Fibroblast of skin of right biceps (primary cell): ENCODE results near the gene CHAF1A.

ENCODE experiments used
- DNase-seq: peaks from one replicate; pipeline ENCODE4 v3.0.0-alpha.2; 2013

The CHAF1A gene

DNA sequence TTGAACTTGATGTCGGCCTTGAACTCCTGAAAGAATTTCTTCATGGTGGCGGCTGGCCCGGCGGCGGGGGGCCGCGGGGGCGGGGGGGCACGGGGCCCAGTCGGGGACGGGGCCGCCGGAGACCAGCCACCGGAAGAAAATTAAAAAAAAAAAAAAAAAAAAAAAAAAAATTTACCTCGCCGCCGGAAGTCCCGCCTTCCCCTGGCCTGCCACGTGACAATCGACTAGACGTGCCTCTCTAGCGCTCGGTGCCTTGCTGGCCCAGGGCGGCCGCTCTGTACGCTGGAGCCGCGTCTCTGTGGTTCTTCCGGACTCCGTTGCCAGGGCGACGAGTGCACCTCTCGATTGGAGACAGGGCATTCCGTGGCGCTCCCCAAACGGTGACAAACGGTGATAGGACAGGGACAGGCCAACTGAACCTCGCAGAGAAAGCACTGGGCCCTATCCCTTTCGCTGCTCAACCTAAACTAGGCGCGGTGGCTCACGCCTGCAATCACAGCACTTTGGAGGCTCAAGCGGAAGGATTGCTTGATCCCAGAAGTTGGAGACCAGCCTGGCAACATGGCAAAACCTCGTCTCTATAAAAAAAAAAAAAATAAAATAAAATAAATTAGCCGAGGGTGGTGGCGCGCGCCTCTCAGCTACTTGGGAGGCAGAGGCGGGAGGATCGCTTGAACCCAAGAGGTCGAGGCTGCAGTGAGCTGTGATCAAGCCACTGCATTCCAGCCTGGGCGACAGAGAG lies 55.4 kb downstream of the CHAF1A start, which contains the start of gene UBXN6:
UBXN6 (minus strand) TSS at position 141 of the 742 bp plus-strand sequence; CDS start at position 44, 97 bp downstream.
- DNase-seq, result peak; percentile 99

- no peak for DNase-seq
These were observed 62.6 kb downstream of the CHAF1A start for GRCh38 chr19:4464815-4465581.

DNA sequence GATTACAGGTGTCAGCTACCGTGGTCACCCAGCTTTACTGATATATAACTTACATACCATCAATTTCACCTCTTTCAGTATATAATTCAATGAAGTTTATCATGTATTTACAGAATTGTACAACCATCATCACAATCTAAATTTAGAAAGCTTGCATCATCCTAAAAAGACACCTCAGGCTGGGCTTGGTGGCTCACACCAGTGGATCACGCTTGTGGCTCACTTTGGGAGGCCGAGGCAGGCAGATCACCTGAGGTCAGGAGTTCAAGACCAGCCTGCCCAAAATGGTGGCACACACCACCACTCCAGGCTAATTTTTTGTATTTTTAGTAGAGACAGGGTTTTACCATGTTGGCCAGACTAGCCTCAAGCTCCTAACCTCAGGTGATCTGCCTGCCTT lies 65.4 kb downstream of the CHAF1A start:
- no peak for DNase-seq

GRCh38 chr19:4471403-4472173 lies 69.1 kb downstream of the CHAF1A start:
- peak; percentile 100 for DNase-seq

DNA sequence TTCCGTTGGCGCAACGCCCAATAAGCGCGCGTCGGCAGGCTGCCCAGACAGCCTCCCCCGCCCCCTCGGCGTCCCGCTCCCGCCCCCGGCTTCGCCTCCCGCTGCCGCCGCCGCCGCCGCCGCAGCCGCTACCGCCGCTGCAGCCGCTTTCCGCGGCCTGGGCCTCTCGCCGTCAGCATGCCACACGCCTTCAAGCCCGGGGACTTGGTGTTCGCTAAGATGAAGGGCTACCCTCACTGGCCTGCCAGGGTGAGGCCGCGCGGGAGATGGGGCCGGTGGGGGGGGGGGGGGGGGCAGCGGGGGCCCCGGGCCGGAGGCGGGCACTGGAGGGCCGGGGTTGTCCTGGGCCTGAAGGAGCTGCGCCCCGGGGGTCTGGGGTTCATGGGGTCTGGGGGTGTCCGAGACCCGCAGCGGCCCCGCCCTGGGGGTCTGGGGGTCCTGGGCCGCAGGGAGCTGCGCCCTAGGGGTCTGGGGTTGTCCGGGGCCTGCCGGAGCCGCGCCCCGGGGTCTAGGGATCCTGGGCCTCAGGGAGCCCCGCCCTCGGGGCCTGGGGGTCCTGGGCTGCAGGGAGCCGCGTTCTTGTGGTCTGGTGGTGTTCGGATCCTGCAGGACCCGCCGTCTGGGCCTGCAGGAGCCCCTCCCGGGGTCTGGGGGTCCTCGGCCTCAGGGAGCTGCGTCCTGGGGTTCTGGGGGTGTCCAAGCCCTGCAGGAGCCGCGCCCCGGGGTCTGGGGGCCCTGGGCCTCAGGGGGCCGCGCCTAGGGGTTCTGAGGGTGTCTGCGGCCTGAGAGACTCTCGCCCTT lies 69.9 kb downstream of the CHAF1A start, which contains the start of gene HDGFL2:
HDGFL2 (plus strand) TSS at position 124 of the 801 bp plus-strand sequence; CDS start at position 178, 54 bp downstream.
- no peak for DNase-seq

GRCh38 chr19:4473011-4473762 lies 70.7 kb downstream of the CHAF1A start:
- DNase-seq, result no peak

DNA sequence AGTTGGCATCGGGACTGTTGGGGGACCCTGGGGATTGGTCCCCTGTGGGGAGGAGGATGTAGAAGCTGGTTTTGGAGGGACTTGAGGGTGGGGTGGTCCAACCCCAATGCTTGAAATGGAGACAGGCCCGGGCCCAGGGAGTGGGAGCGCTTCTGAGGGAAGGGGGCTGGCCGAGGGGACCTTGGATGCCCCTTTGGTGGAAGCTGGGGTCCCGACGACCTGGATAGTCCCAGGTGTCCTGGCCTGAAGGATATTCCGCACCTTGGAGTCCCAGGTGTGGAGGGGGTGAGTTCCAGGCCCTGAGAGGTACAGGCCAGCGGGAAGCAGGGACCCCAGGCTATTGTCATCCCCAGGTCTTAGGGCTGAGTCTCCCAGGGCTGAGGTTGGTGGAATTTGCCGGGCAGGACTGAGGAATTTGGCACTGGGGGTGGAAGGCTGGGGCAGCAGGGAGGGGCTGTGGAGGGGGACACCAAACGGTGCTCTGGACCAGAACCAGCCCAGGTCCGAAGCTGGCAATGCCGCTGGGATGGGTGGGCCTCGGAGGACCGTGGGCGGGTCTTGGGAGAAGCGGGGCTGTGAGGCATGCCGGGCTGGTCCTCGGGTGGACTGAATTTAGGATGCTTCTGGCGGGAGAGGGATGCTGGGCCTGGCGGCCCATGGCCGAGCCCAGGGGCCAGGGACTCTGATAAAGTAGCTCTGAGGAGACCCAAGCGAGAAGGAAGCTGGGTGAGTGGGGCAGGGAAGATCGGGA lies 71.5 kb downstream of the CHAF1A start:
- no peak for DNase-seq

DNA sequence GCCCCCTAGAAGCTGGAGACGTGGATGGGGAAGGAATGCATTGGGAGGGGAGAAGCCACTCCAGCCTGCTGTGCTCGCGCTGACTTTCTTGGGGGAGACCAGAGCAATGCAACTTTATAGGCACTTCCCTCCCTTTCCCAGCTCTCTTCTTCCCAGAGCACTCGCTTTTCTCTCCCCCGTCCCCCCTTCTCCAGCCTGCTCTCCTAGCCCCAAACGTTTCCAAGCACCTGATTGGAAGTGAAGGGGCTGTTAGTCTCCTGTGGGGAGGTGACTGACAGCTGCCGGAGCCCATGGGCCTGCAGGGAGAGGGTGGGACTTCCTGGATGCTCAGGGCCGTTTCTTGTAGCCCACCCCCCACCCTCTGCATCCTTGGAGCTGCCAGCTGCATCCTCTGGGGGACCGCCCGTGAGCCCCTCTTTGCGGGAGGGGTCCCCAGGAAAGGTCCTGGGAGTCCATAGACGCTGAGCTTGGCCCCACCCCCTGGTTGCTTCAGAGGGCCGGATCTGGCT lies 72.1 kb downstream of the CHAF1A start:
- DNase-seq, result peak; percentile 79

GRCh38 chr19:4477034-4477801 lies 74.8 kb downstream of the CHAF1A start:
- no peak for DNase-seq

DNA sequence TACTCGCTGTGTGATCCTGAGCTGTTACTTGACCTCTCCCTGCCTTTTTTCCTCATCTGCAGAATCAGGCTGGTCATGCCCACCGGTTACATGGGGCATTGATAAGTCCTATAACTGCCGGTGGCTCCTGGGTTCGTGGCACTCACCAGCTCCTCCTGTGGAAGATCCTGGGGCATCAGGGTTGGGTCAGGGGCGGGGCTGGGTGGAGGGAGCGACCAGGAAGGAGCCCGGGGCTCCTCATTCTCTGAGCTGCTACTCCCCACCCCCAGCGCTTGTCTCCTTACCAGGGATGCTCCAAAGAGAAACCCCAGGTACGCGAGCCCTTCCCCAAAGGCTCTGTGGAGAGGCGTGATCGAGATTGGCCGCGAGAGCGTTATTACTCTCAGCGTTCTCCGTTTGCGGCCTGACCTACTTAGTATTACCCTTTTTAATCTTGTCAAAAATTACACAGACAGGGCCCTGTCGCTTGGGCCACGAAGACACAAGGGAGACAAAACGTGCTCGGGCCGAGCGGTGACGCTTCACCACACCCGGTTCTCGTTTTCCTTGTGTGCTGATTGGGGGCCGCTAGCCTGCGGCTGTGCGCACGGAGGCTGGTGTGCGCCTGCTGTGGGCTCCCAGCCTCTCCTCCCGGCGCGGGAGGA lies 80.4 kb downstream of the CHAF1A start:
- DNase-seq, result no peak

GRCh38 chr19:4483385-4483784 lies 80.9 kb downstream of the CHAF1A start:
- no peak for DNase-seq

DNA sequence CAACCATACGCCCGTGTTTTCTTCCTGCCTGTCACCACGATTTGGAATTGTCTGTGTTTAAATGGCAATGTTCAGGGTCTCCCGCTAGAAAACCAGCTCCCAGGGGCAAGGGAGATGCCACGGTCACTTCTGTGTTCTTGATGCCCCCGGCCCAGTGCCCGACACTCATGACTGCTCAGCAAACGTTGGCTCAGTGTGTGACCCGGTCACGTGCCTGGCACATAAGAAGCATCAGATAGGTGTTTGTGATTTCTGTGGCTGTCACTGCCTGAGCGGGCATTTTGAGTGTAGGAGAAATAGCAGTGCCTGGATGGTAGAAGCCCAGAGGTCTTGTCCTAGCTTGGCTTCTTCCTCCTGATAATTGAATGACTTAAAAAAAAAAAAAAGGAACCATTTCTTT lies 85.1 kb downstream of the CHAF1A start:
- no peak for DNase-seq

DNA sequence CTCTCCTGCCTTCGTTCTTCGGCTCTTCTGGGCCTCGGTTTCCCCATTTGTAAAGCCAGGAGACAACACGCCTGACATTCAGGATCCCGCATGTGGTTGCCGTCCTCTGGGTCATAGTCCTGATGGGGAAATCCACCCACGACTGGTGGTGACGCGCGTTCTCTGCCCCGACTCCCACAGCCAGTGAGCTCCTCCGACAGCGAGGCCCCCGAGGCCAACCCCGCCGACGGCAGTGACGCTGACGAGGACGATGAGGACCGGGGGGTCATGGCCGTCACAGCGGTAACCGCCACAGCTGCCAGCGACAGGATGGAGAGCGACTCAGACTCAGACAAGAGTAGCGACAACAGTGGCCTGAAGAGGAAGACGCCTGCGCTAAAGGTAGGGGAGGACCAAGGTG lies 86.1 kb downstream of the CHAF1A start:
- DNase-seq, result no peak

- no peak for DNase-seq
These were observed 89.0 kb downstream of the CHAF1A start for GRCh38 chr19:4491446-4491845.

DNA sequence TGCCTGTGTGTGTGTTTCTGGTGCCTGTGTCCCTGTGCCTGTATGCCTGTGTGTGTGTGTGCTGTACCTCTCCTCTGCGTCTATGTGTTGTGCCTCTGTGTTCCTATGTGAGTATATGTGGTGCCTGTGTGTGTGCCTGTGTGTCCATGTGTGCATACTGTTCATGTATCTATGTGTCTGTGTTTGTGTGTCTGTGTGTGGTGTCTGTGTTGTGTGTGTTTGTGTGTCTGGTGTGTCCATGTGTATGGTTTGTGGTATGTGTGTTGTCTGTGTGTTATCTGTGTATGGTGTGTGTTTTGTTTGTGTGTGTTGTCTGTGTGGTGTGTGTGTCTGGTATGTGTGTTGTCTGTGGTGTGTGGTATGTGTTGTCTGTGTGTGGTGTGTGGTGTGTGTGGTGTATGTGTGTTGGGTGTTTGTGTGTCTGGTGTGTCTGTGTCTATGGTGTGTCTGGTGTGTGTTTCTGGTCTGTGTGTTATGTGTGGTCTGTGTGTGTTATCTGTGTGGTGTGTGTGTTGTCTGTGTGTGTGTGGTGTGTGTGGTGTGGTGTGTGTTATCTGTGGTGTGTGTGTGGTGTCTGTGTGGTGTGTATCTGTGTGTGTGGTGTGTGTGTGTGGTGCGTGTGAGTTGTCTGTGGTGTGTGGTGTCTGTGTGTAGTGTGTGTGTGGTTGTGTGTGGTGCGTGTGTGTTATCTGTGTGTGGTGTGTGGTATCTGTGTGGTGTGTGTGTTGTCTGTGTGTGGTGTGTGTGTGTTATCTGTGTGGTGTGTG lies 90.1 kb downstream of the CHAF1A start:
- DNase-seq, result no peak
